H1 (cell line): Measurements from ENCODE around the gene NFKBIZ. TPM values are rescaled to one million over a fixed set of nuclear protein-coding genes. Genes with fewer than 3 reads are reported as not detected.

Experiments
- CTCF ChIA-PET: fragments of 300-600 bp; sonication (Branson Sonifier 250); formaldehyde crosslinking; loops from one replicate; lab custom pipeline; 2021; ENCODE audit not compliant: partially characterized antibody; lab: Charles Lee
- POLR2A ChIA-PET: fragments of 300-600 bp; sonication (Branson Sonifier 250); formaldehyde crosslinking; loops from one replicate; lab custom pipeline; 2021; ENCODE audit warnings: inconsistent platforms; ENCODE audit not compliant: partially characterized antibody; lab: Charles Lee
- DNase-seq, 2 experiments: peaks; one replicate each; pipeline versions ENCODE4 v3.0.0 to v3.0.0-alpha.2; 2010 to 2022; ENCODE audit warnings: low spot score in 2 of 2, low read depth in 1 of 2, mixed read lengths in 1 of 2
- FAIRE-seq: peaks from 2 replicates; lab custom pipeline; 2011; peaks lifted over from hg19 to GRCh38; lab: Jason Lieb, UNC
- H2AFZ ChIP-seq: 2 replicates; pipeline ENCODE4 v1.8.1; 2012; ENCODE audit warnings: low read length, inconsistent platforms
- H2AK5ac ChIP-seq: 2 replicates; pipeline ENCODE4 v1.6.1; 2013; ENCODE audit warnings: low read depth, low read length
- H2BK120ac ChIP-seq: replicated peaks from 2 replicates; pipeline ENCODE3; 2013; ENCODE audit warnings: low read depth, low read length, inconsistent platforms
- H2BK12ac ChIP-seq: 2 replicates; pipeline ENCODE4 v1.6.1; 2013; ENCODE audit warnings: low read depth, low read length
- H2BK15ac ChIP-seq: 2 replicates; pipeline ENCODE4 v1.6.1; 2013; ENCODE audit warnings: low read length
- H2BK20ac ChIP-seq: 2 replicates; pipeline ENCODE4 v1.6.1; 2013; ENCODE audit warnings: low read length
- H2BK5ac ChIP-seq: 2 replicates; pipeline ENCODE4 v1.6.1; 2013; ENCODE audit warnings: low read depth, low read length
- H3K14ac ChIP-seq: 2 replicates; pipeline ENCODE4 v1.6.1; 2013; ENCODE audit warnings: inconsistent platforms; ENCODE audit not compliant: insufficient read length
- H3K18ac ChIP-seq: 2 replicates; pipeline ENCODE4 v1.6.1; 2013; ENCODE audit warnings: low read length; ENCODE audit errors: extremely low read depth
- H3K23ac ChIP-seq: 2 replicates; pipeline ENCODE4 v1.6.1; 2013; ENCODE audit warnings: inconsistent platforms; ENCODE audit not compliant: insufficient read length
- H3K23me2 ChIP-seq: 2 replicates; pipeline ENCODE4 v1.6.1; 2013; ENCODE audit warnings: low read depth, low read length
- H3K27ac ChIP-seq: 2 replicates; pipeline ENCODE4 v1.6.1; 2011; ENCODE audit warnings: low read depth, low read length, inconsistent platforms
- H3K27me3 ChIP-seq, 4 experiments: replicated peaks in 1 of 4; 1 replicate in 1 of 4; 2 replicates in 3 of 4; pipeline versions ENCODE4 v1.6.1 to v1.8.1; 2011 to 2013; ENCODE audit warnings: low read length in 3 of 4, mild to moderate bottlenecking in 3 of 4, inconsistent platforms in 2 of 4, mixed read lengths in 2 of 4, moderate library complexity in 1 of 4; ENCODE audit not compliant: control insufficient read depth in 3 of 4, insufficient read depth in 3 of 4; ENCODE audit errors: extremely low read depth in 1 of 4
- H3K36me3 ChIP-seq, 4 experiments: 2 replicates each; pipeline versions ENCODE4 v1.6.1 to v1.8.1; 2011 to 2013; ENCODE audit warnings: mild to moderate bottlenecking in 4 of 4, low read length in 3 of 4, moderate library complexity in 2 of 4, control low read depth in 1 of 4, inconsistent platforms in 1 of 4; ENCODE audit not compliant: insufficient read depth in 4 of 4, control insufficient read depth in 2 of 4
- H3K4ac ChIP-seq: replicated peaks from 2 replicates; pipeline ENCODE3; 2013; ENCODE audit warnings: low read length, low read depth, mixed read lengths, inconsistent platforms; ENCODE audit not compliant: insufficient read length
- H3K4me1 ChIP-seq, 4 experiments: replicated peaks in 1 of 4; 1 replicate in 1 of 4; 2 replicates in 3 of 4; pipeline versions ENCODE4 v1.6.1 to v1.8.1; 2011 to 2013; ENCODE audit warnings: low read length in 3 of 4, inconsistent platforms in 2 of 4, mixed read lengths in 1 of 4; ENCODE audit not compliant: insufficient read depth in 4 of 4, control insufficient read depth in 3 of 4
- H3K4me2 ChIP-seq, 2 experiments: 2 replicates each; pipeline versions ENCODE4 v1.6.1 to v1.8.1; 2011 to 2013; ENCODE audit warnings: low read depth in 2 of 2, low read length in 2 of 2, control low read depth in 1 of 2, inconsistent platforms in 1 of 2, mild to moderate bottlenecking in 1 of 2; ENCODE audit not compliant: insufficient read depth in 1 of 2
- H3K4me3 ChIP-seq, 4 experiments: fragments of 200-600, 300-600 bp in 1 of 4; sonication (generic), shearing (Covaris generic), sonication (Bioruptor Twin) in 1 of 4; 2 replicates each; pipeline versions ENCODE4 v1.5.1 to v1.8.1; 2011 to 2016; ENCODE audit warnings: low read length in 4 of 4, low read depth in 3 of 4, control low read depth in 2 of 4, inconsistent platforms in 2 of 4, mild to moderate bottlenecking in 2 of 4, mixed read lengths in 1 of 4, moderate library complexity in 1 of 4; ENCODE audit not compliant: insufficient read depth in 2 of 4; ENCODE audit errors: extremely low read depth in 1 of 4
- H3K56ac ChIP-seq: replicated peaks from 2 replicates; pipeline ENCODE3; 2013; ENCODE audit warnings: low read depth, mild to moderate bottlenecking, mixed read lengths, low read length, inconsistent platforms; ENCODE audit not compliant: insufficient read length
- H3K79me1 ChIP-seq: 2 replicates; pipeline ENCODE4 v1.6.1; 2013; ENCODE audit warnings: low read depth, low read length, control low read depth
- H3K79me2 ChIP-seq, 2 experiments: 2 replicates each; pipeline versions ENCODE4 v1.6.1 to v1.8.1; 2012 to 2013; ENCODE audit warnings: low read length in 2 of 2, mild to moderate bottlenecking in 2 of 2, inconsistent platforms in 1 of 2; ENCODE audit not compliant: insufficient read depth in 2 of 2, control insufficient read depth in 1 of 2
- H3K9ac ChIP-seq, 4 experiments: replicated peaks in 1 of 4; 1 replicate in 1 of 4; 2 replicates in 3 of 4; pipeline versions ENCODE4 v1.6.1 to v1.8.1; 2011 to 2013; ENCODE audit warnings: low read depth in 3 of 4, low read length in 3 of 4, control low read depth in 2 of 4, mild to moderate bottlenecking in 2 of 4, moderate library complexity in 2 of 4, inconsistent platforms in 1 of 4; ENCODE audit errors: extremely low read depth in 1 of 4
- H3K9me3 ChIP-seq, 2 experiments: 2 replicates each; pipeline versions ENCODE4 v1.6.1 to v1.8.1; 2012 to 2013; ENCODE audit warnings: mild to moderate bottlenecking in 2 of 2, moderate library complexity in 2 of 2, control low read depth in 1 of 2, inconsistent platforms in 1 of 2, low read depth in 1 of 2, low read length in 1 of 2, mixed read lengths in 1 of 2; ENCODE audit not compliant: insufficient read depth in 2 of 2
- H4K20me1 ChIP-seq, 2 experiments: replicated peaks in 1 of 2; 2 replicates each; pipeline versions ENCODE3 to v1.8.1; 2011 to 2013; ENCODE audit warnings: inconsistent platforms in 2 of 2, low read length in 2 of 2, mild to moderate bottlenecking in 1 of 2; ENCODE audit not compliant: insufficient read depth in 2 of 2, control insufficient read depth in 1 of 2
- H4K5ac ChIP-seq: 2 replicates; pipeline ENCODE4 v1.6.1; 2013; ENCODE audit warnings: low read length, low read depth, mixed read lengths, inconsistent platforms; ENCODE audit not compliant: insufficient read length
- H4K8ac ChIP-seq: 2 replicates; pipeline ENCODE4 v1.8.0; 2013; ENCODE audit warnings: mild to moderate bottlenecking, moderate library complexity, low read length, inconsistent platforms; ENCODE audit not compliant: insufficient read depth; ENCODE audit errors: extremely low read depth
- H4K91ac ChIP-seq: replicated peaks from 2 replicates; pipeline ENCODE3; 2013; ENCODE audit warnings: low read length, mixed read lengths, inconsistent platforms; ENCODE audit not compliant: insufficient read length
- ASH2L ChIP-seq: fragments of 200-600, 300-600 bp; sonication (generic); IDR thresholded peaks from one replicate; pipeline ENCODE4 v1.7.1; 2017; ENCODE audit warnings: low read length
- E2F6 ChIP-seq: IDR thresholded peaks from 2 replicates; pipeline ENCODE4 v1.6.1; 2012; ENCODE audit warnings: inconsistent platforms
- EP300 ChIP-seq, 2 experiments: IDR thresholded peaks; 1 replicate in 1 of 2; 2 replicates in 1 of 2; pipeline ENCODE4 v1.6.1; 2011 to 2012; ENCODE audit warnings: low read depth in 2 of 2, low read length in 2 of 2, mild to moderate bottlenecking in 2 of 2, borderline replicate concordance in 1 of 2, inconsistent platforms in 1 of 2, moderate library complexity in 1 of 2
- GTF2F1 ChIP-seq: IDR thresholded peaks from 2 replicates; pipeline ENCODE4 v1.6.1; 2012; ENCODE audit warnings: low read depth, low read length, improper control_type of control experiment, borderline replicate concordance
- HDAC2 ChIP-seq, 2 experiments: fragments of 300-600 bp in 1 of 2; sonication (generic) in 1 of 2; IDR thresholded peaks; 2 replicates each; pipeline ENCODE4 v1.6.1; 2011 to 2012; ENCODE audit warnings: low read depth in 2 of 2, low read length in 2 of 2, mild to moderate bottlenecking in 2 of 2, moderate library complexity in 2 of 2, borderline replicate concordance in 1 of 2, inconsistent platforms in 1 of 2
- KDM4A ChIP-seq: IDR thresholded peaks from one replicate; pipeline ENCODE4 v1.7.1; 2012; ENCODE audit warnings: low read depth, mild to moderate bottlenecking, moderate library complexity, low read length, inconsistent platforms; ENCODE audit not compliant: severe bottlenecking
- NANOG ChIP-seq: IDR thresholded peaks from 2 replicates; pipeline ENCODE4 v1.6.1; 2011; ENCODE audit warnings: low read length, low read depth, mild to moderate bottlenecking, inconsistent platforms; ENCODE audit not compliant: insufficient read depth, poor library complexity, severe bottlenecking
- RXRA ChIP-seq: IDR thresholded peaks from 2 replicates; pipeline ENCODE4 v1.6.1; 2011; ENCODE audit warnings: low read depth, mild to moderate bottlenecking, low read length, moderate library complexity; ENCODE audit not compliant: insufficient read depth
- SP4 ChIP-seq: IDR thresholded peaks from 2 replicates; pipeline ENCODE4 v1.6.1; 2012; ENCODE audit warnings: low read length, inconsistent platforms
- YY1 ChIP-seq: IDR thresholded peaks from 2 replicates; pipeline ENCODE4 v1.6.1; 2011; ENCODE audit warnings: low read depth, mild to moderate bottlenecking, low read length
- WGBS, 2 experiments: shearing (Covaris generic) in 1 of 2; methylation state at CpG; one replicate each; pipeline versions ENCODE4 v1.1.6 to v1.1.7; 2013 to 2015; ENCODE audit warnings: low lambda C conversion rate in 2 of 2, mixed read lengths in 2 of 2, inconsistent platforms in 1 of 2, low coverage in 1 of 2, missing lambda C conversion rate in 1 of 2; ENCODE audit not compliant: insufficient replicate concordance in 2 of 2, insufficient coverage in 1 of 2, insufficient read length in 1 of 2; ENCODE audit errors: extremely low coverage in 1 of 2, missing lambda C conversion rate in 1 of 2; 5-methylcytosine and 5-hydroxymethylcytosine counted together
- polyA plus RNA-seq, 7 experiments: library from polyadenylated mRNA; depleted of rRNA in 3 of 7; stranded (reverse) in 5 of 7; unstranded in 2 of 7; fragments of >200 nt in 5 of 7; fragments of 200-250 nt in 2 of 7; gene quantifications; 1 replicate in 5 of 7; 2 replicates in 1 of 7; 4 replicates in 1 of 7; pipeline versions ENCODE4 v1.2.1 to v1.2.3, GENCODE V29; 2011 to 2013; ENCODE audit warnings: missing spikeins in 2 of 7, mixed read lengths in 2 of 7
- total RNA-seq: library from RNA; stranded (reverse); fragmentation: NEBNext Ultra II Directional; extraction: Animal tissue kit (Norgen Biotek cat#: 25700); gene quantifications from 2 replicates; pipeline ENCODE4 v1.2.1, GENCODE V29; 2021

NFKBIZ gene
- total and polyA plus RNA-seq, 2 of the 8 experiments (the other 6 are each of a cell fraction or from before 2014, with no cell fraction given): 7.2 to 24.5 TPM

- Histone ChIP-seq H3K27me3 (no peaks in the 10 kb centered on the region), H4K91ac (no peak overlapping the region), H3K79me1 (no peaks in the 10 kb centered on the region), H2BK5ac (no peak overlapping the region), H2AFZ (peak overlapping the region; percentile 68; the same call in 1 of the 2 replicates), H2AK5ac (no peak overlapping the region), H3K4me1 (peaks cover 0 to 2% (median 0%) of the 10 kb centered on the region in 4 experiments; a peak in 1 of 7 replicates), H3K56ac (no peak overlapping the region), H3K9ac (no peak overlapping the region), H3K4me3 (no peak overlapping the region), H3K4ac (no peak overlapping the region), H4K5ac (no peak overlapping the region), H2BK20ac (no peak overlapping the region), H3K14ac (no peak overlapping the region), H3K36me3 (no peaks in the 10 kb centered on the region), H4K20me1 (no peaks in the 10 kb centered on the region), H4K8ac (no peak overlapping the region), H3K27ac (no peak overlapping the region), H3K18ac (no peak overlapping the region), H3K23ac (no peak overlapping the region), H2BK120ac (no peak overlapping the region), H3K79me2 (no peaks in the 10 kb centered on the region), H3K23me2 (no peaks in the 10 kb centered on the region), H2BK15ac (no peak overlapping the region), H2BK12ac (no peak overlapping the region), H3K4me2 (no peak overlapping the region), H3K9me3 (no peaks in the 10 kb centered on the region)
- WGBS, 2 experiments: 91% methylated on average over 1 of the region's 1 CpG; no CpG with 5 or more reads in 1 of the 2 experiments
- DNase-seq (no peak), FAIRE-seq (no peak)
- POLR2A ChIA-PET: interaction anchor here (1.7 kb wide), 1 partner anchor 52 kb away, joined by 5 read pairs; no protein-coding TSS in a partner anchor
- CTCF ChIA-PET: interaction anchor here (0.6 to 1.3 kb wide), 3 partner anchors 23 to 603 kb away, joined by 3 to 4 read pairs (median 3); no protein-coding TSS in a partner anchor
- TF ChIP-seq YY1 (no peak), E2F6 (no peak), EP300 (IDR thresholded peaks at IDR 0.05; ENCODE audit: borderline replicate concordance in 1 of 2, low read depth in 2 of 2, low read length in 2 of 2) (no peak), GTF2F1 (no peak), KDM4A (no peak), HDAC2 (IDR thresholded peaks at IDR 0.05; ENCODE audit: borderline replicate concordance in 1 of 2, low read depth in 2 of 2, low read length in 2 of 2) (no peak), NANOG (no peak), ASH2L (no peak), RXRA (no peak), SP4 (no peak)
Observed at GRCh38 chr3:101900316-101900715, 51.0 kb downstream of the NFKBIZ start.
